Breast epithelium (tissue), 4 donors: ENCODE measurements around the gene RBM19. TPM values are rescaled to one million over a fixed set of nuclear protein-coding genes. Genes with fewer than 3 reads are reported as not detected.

Source experiments
- DNase-seq, 2 donors: peaks; one replicate each; pipeline ENCODE4 v3.0.0-alpha.2; 2019; ENCODE audit warnings: low spot score in 2 of 2
- H3K27ac ChIP-seq, 2 donors: fragments of 200-600 bp; sonication (generic) in 1 of 2; one replicate each; pipeline ENCODE4 v1.5.1; 2016 to 2019; ENCODE audit warnings: mild to moderate bottlenecking in 1 of 2
- H3K27me3 ChIP-seq, 2 donors: fragments of 200-600 bp; sonication (generic) in 1 of 2; one replicate each; pipeline versions ENCODE4 v1.5.1 to v1.6.0; 2017 to 2019; ENCODE audit warnings: control low read depth in 1 of 2, mild to moderate bottlenecking in 1 of 2
- H3K36me3 ChIP-seq: fragments of 200-600 bp; one replicate; pipeline ENCODE4 v1.5.1; 2019
- H3K4me1 ChIP-seq, 2 donors: fragments of 200-600 bp; sonication (generic); one replicate each; pipeline ENCODE4 v1.5.1; 2016 to 2019; ENCODE audit warnings: control low read depth in 1 of 2
- H3K4me3 ChIP-seq, 3 donors: fragments of 200-600 bp; sonication (generic); 1 replicate in 2 of 3; 2 replicates in 1 of 3; pipeline ENCODE4 v1.5.1; 2016 to 2019; ENCODE audit warnings: mild to moderate bottlenecking in 3 of 3, moderate library complexity in 2 of 3
- H3K9me3 ChIP-seq, 2 donors: fragments of 200-600 bp; sonication (generic) in 1 of 2; one replicate each; pipeline ENCODE4 v1.5.1; 2016 to 2019; ENCODE audit warnings: control low read depth in 1 of 2
- CTCF ChIP-seq, 3 donors: fragments of 450-650 bp; IDR thresholded peaks; one replicate each; pipeline ENCODE4 v1.5.1; 2016 to 2017; ENCODE audit warnings: antibody characterized with exemption in 3 of 3, mild to moderate bottlenecking in 3 of 3, moderate library complexity in 3 of 3
- POLR2A ChIP-seq: fragments of 450-650 bp; IDR thresholded peaks from one replicate; pipeline ENCODE4 v1.6.1; 2016; ENCODE audit warnings: antibody characterized with exemption, mild to moderate bottlenecking, moderate library complexity
- POLR2AphosphoS5 ChIP-seq, 3 donors: sonication (generic); formaldehyde crosslinking; IDR thresholded peaks; one replicate each; pipeline ENCODE4 v1.6.1; 2017; ENCODE audit warnings: antibody characterized with exemption in 3 of 3
- intact Hi-C: fragments of 100-400 bp; cut with DNase I; formaldehyde crosslinking; loops from one replicate; pipeline ENCODE4 v1.15.1; 2023; ENCODE audit warnings: low total_unique reads
- total RNA-seq, 3 donors: library from RNA; depleted of rRNA; stranded (reverse); fragments of >200 nt; gene quantifications; one replicate each; pipeline ENCODE4 v1.1.0, GENCODE V29; 2016

The RBM19 gene
- total RNA-seq, 3 donors from 2014 or later: 28.8 to 43.3 (median 42.6) TPM

GRCh38 chr12:113940357-113941207 lies 25.5 kb downstream of the RBM19 start:
- no peak for DNase-seq
- no peak overlapping the region for H3K4me3 ChIP-seq
- no peak for TF ChIP-seq POLR2AphosphoS5 (IDR thresholded peaks at IDR 0.05)
- H3K9me3 ChIP-seq: no peaks in the 10 kb centered on the region
- H3K4me1 ChIP-seq: no peaks in the 10 kb centered on the region
- no peaks in the 10 kb centered on the region for H3K27me3 ChIP-seq
- intact Hi-C loops: loop anchor here (1.0 kb wide), 1 partner anchor 8 kb away; no protein-coding TSS in a partner anchor
- no peak overlapping the region for H3K27ac ChIP-seq
- H3K36me3 ChIP-seq: peaks cover 20% of the 10 kb centered on the region

- Histone ChIP-seq H3K27ac (no peak overlapping the region), H3K9me3 (no peaks in the 10 kb centered on the region), H3K36me3 (peaks cover 20% of the 10 kb centered on the region), H3K27me3 (no peaks in the 10 kb centered on the region), H3K4me1 (no peaks in the 10 kb centered on the region), H3K4me3 (no peak overlapping the region)
- no peak for DNase-seq
- intact Hi-C loops: loop anchor here (1.0 kb wide), 1 partner anchor 8 kb away; no protein-coding TSS in a partner anchor
- no peak for TF ChIP-seq POLR2A
- no peak for TF ChIP-seq CTCF (IDR thresholded peaks at IDR 0.05)
- no peak for TF ChIP-seq POLR2AphosphoS5 (IDR thresholded peaks at IDR 0.05)
Observed at GRCh38 chr12:113939867-113940266, 26.3 kb downstream of the RBM19 start.

DNA sequence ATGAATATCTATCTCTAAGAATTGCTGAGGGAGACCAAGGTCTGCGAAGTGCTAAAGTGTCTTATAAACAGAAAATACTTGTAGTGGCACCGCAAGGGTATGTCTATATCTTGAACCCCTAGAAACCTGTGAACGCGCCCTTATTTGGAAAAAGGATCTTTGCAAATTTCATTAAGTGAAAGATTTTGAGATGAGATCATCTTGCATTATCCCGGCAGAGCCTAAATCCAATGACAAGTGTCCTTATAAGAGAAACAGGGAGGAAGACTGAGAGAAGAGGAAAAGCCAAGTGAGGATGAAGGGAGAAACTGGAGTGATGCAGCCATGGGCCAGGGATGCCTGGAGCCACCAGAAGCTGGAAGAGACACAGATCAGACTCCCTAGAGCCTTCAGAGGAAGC lies 27.7 kb downstream of the RBM19 start:
- TF ChIP-seq POLR2A: no peak
- TF ChIP-seq CTCF (IDR thresholded peaks at IDR 0.05): no peak
- no peak for TF ChIP-seq POLR2AphosphoS5 (IDR thresholded peaks at IDR 0.05)
- H3K9me3 ChIP-seq: no peaks in the 10 kb centered on the region
- no peaks in the 10 kb centered on the region for H3K27me3 ChIP-seq
- intact Hi-C loops: no loop called here
- H3K4me1 ChIP-seq: no peaks in the 10 kb centered on the region
- H3K36me3 ChIP-seq: peaks cover 20% of the 10 kb centered on the region
- no peak for DNase-seq
- no peak overlapping the region for H3K27ac ChIP-seq
- H3K4me3 ChIP-seq: no peak overlapping the region

DNA sequence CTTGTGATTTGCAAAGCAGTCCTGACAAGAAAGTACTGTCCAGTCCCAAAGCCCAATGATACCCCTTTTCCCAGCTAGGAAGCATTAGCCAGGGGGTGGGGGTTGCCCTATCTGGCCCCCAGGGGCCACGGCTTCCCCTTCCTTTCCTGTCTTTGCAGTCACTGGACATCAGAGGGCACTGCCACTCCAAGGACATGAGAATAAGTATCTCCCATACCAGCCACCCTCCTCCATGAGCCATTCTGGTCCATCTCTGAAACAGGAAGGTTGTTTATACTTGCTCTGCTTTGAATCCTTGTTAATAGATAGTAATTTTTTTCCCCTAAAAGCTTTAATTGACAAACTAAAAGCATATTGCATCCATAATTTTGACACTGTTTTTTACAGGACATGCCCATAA lies 29.7 kb downstream of the RBM19 start:
- Histone ChIP-seq H3K4me3 (no peak overlapping the region), H3K9me3 (no peaks in the 10 kb centered on the region), H3K27me3 (no peaks in the 10 kb centered on the region), H3K36me3 (peaks cover 20% of the 10 kb centered on the region), H3K4me1 (no peaks in the 10 kb centered on the region), H3K27ac (no peak overlapping the region)
- no peak for TF ChIP-seq POLR2A
- no peak for TF ChIP-seq CTCF (IDR thresholded peaks at IDR 0.05)
- no peak for TF ChIP-seq POLR2AphosphoS5 (IDR thresholded peaks at IDR 0.05)
- intact Hi-C loops: no loop called here
- no peak for DNase-seq

DNA sequence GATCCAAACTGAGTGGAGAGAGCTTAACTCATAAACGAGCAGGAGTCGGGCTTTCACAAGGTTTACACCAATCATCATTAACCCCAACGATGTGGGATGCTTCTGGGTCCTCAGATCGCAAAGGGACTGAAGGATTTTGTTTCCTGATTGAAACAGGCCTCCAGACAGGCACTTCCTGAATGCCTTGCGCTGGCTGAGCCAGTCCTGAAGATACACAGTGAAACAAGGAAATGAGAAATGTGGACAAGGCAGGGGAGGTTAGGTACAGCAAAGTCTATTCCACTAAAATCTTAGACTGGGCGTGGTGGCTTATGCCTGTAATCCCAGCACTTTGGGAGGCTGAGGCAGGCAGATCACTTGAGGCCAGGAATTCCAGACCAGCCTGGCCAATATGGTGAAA lies 30.7 kb downstream of the RBM19 start:
- intact Hi-C loops: no loop called here
- no peak for DNase-seq
- Histone ChIP-seq H3K27ac (no peak overlapping the region), H3K4me3 (no peak overlapping the region), H3K36me3 (peaks cover 17% of the 10 kb centered on the region), H3K4me1 (no peaks in the 10 kb centered on the region), H3K9me3 (no peaks in the 10 kb centered on the region), H3K27me3 (no peaks in the 10 kb centered on the region)
- TF ChIP-seq POLR2AphosphoS5 (IDR thresholded peaks at IDR 0.05): no peak
- TF ChIP-seq POLR2A: no peak
- TF ChIP-seq CTCF (IDR thresholded peaks at IDR 0.05): no peak
